HG03196 (cell line): Measurements from ENCODE around the gene STK24.

Experiments
- ATAC-seq: cut with Tn5 transposase; IDR thresholded peaks from one replicate; pipeline ENCODE4 v1.9.1; 2021; ENCODE audit not compliant: unreplicated experiment

STK24 gene

GRCh38 chr13:98556968-98557631 is 19.8 kb downstream of the STK24 start:
- ATAC-seq, result no peak

GRCh38 chr13:98556142-98556816 is 20.6 kb downstream of the STK24 start:
- no peak for ATAC-seq

GRCh38 chr13:98549728-98550317 is 27.1 kb downstream of the STK24 start:
- ATAC-seq, result peak; percentile 44

- ATAC-seq, result no peak
These were observed 27.7 kb downstream of the STK24 start for GRCh38 chr13:98549006-98549727.

- ATAC-seq, result no peak
These were observed 28.7 kb downstream of the STK24 start for GRCh38 chr13:98548230-98548629.

- no peak for ATAC-seq
These were observed 29.5 kb downstream of the STK24 start for GRCh38 chr13:98547455-98547854.

GRCh38 chr13:98546402-98546801 is 30.5 kb downstream of the STK24 start:
- no peak for ATAC-seq

- no peak for ATAC-seq
These were observed 32.7 kb downstream of the STK24 start for GRCh38 chr13:98544104-98544710.

GRCh38 chr13:98543378-98544103 is 33.4 kb downstream of the STK24 start:
- no peak for ATAC-seq

GRCh38 chr13:98542568-98543377 is 34.1 kb downstream of the STK24 start:
- ATAC-seq, result no peak

- no peak for ATAC-seq
These were observed 35.2 kb downstream of the STK24 start for GRCh38 chr13:98541701-98542203.

- ATAC-seq, result no peak
These were observed 35.7 kb downstream of the STK24 start for GRCh38 chr13:98541191-98541590.

GRCh38 chr13:98540476-98540875 is 36.4 kb downstream of the STK24 start:
- no peak for ATAC-seq

- no peak for ATAC-seq
These were observed 37.2 kb downstream of the STK24 start for GRCh38 chr13:98539666-98540065.

GRCh38 chr13:98538876-98539275 is 38.0 kb downstream of the STK24 start:
- no peak for ATAC-seq

GRCh38 chr13:98537740-98538139 is 39.2 kb downstream of the STK24 start:
- ATAC-seq, result no peak

- ATAC-seq, result no peak
These were observed 39.6 kb downstream of the STK24 start for GRCh38 chr13:98537306-98537705.

- ATAC-seq, result no peak
These were observed 40.2 kb downstream of the STK24 start for GRCh38 chr13:98536729-98537128.

- ATAC-seq, result no peak
These were observed 41.2 kb downstream of the STK24 start for GRCh38 chr13:98535501-98536354.
